Upper lobe of left lung (tissue), 4 donors: ENCODE measurements around the gene CDS2.

Experiments
- CTCF ChIP-seq, 6 experiments: fragments of 450-650 bp in 4 of 6; fragments of 200-600 bp in 2 of 6; sonication (generic) in 2 of 6; IDR thresholded peaks; one replicate each; pipeline ENCODE4 v1.5.1; 2016 to 2019; ENCODE audit warnings: antibody characterized with exemption in 6 of 6
- POLR2AphosphoS5 ChIP-seq, 2 donors: sonication (generic); formaldehyde crosslinking; IDR thresholded peaks; one replicate each; pipeline ENCODE4 v1.5.1; 2017; ENCODE audit warnings: antibody characterized with exemption in 2 of 2

GRCh38 chr20:5214826-5215225, 88.0 kb downstream of the CDS2 start:
- no peak for TF ChIP-seq POLR2AphosphoS5 (IDR thresholded peaks at IDR 0.05)
- no peak for TF ChIP-seq CTCF (IDR thresholded peaks at IDR 0.05)
